Adrenal gland (tissue), 5 donors: ENCODE data around the gene MAP3K12.

Source experiments
- CTCF ChIP-seq, 6 experiments: fragments of 450-650 bp in 4 of 6; fragments of 200-600 bp in 2 of 6; sonication (generic) in 1 of 6; IDR thresholded peaks; 1 replicate in 5 of 6; 2 replicates in 1 of 6; pipeline versions ENCODE4 v1.5.1 to v1.8.0; 2016 to 2021; ENCODE audit warnings: antibody characterized with exemption in 6 of 6, mild to moderate bottlenecking in 2 of 6, moderate library complexity in 1 of 6
- POLR2A ChIP-seq, 2 donors: fragments of 450-650 bp; IDR thresholded peaks; one replicate each; pipeline ENCODE4 v1.6.1; 2017; ENCODE audit warnings: antibody characterized with exemption in 2 of 2, mild to moderate bottlenecking in 2 of 2, moderate library complexity in 1 of 2
- donor health status: DM: no; HTN: no; CAD: no.

- TF ChIP-seq POLR2A (IDR thresholded peaks at IDR 0.05) (no peak), CTCF (IDR thresholded peaks at IDR 0.05) (no peak)
These were observed 25.2 kb downstream of the MAP3K12 start for GRCh38 chr12:53474077-53474476.
